ENCODE results near the gene COL12A1.

GRCh38 chr6:75176076-75176582 is 29.7 kb downstream of the COL12A1 start:
- TF ChIP-seq, protein P1, sequence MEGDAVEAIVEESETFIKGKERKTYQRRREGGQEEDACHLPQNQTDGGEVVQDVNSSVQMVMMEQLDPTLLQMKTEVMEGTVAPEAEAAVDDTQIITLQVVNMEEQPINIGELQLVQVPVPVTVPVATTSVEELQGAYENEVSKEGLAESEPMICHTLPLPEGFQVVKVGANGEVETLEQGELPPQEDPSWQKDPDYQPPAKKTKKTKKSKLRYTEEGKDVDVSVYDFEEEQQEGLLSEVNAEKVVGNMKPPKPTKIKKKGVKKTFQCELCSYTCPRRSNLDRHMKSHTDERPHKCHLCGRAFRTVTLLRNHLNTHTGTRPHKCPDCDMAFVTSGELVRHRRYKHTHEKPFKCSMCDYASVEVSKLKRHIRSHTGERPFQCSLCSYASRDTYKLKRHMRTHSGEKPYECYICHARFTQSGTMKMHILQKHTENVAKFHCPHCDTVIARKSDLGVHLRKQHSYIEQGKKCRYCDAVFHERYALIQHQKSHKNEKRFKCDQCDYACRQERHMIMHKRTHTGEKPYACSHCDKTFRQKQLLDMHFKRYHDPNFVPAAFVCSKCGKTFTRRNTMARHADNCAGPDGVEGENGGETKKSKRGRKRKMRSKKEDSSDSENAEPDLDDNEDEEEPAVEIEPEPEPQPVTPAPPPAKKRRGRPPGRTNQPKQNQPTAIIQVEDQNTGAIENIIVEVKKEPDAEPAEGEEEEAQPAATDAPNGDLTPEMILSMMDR (IDR thresholded peaks at IDR 0.05): no peak
- no peak for TF ChIP-seq POLR2A (IDR thresholded peaks at IDR 0.05)
